ENCODE data around the gene WDR54.
"Not testable (repeated sequence)": the region's sequence is repeated elsewhere in the genome, so short reads cannot be mapped to it uniquely, and the experiment has no call there.

Gene WDR54

GRCh38 chr2:74461187-74462053 is 39.9 kb downstream of the WDR54 start:
- DNase-seq (ENCODE audit: low spot score) (no peak), ATAC-seq (ENCODE audit: low read depth) (no peak)

GRCh38 chr2:74462054-74462785 is 40.7 kb downstream of the WDR54 start:
- Histone ChIP-seq H3K4me3 (ENCODE audit: severe bottlenecking) (no peak overlapping the region), H3K36me3 (ENCODE audit: low read depth) (peaks cover 21% of the 10 kb centered on the region), H3K27me3 (ENCODE audit: insufficient read depth, poor library complexity, severe bottlenecking) (no peaks in the 10 kb centered on the region), H3K4me1 (ENCODE audit: insufficient read depth, poor library complexity, severe bottlenecking) (no peaks in the 10 kb centered on the region), H3K9me3 (ENCODE audit: severe bottlenecking) (no peaks in the 10 kb centered on the region), H3K27ac (ENCODE audit: poor library complexity, severe bottlenecking) (no peak overlapping the region)
- DNase-seq (ENCODE audit: low spot score), result no peak
- no peak for ATAC-seq (ENCODE audit: low read depth)
- TF ChIP-seq CTCF (IDR thresholded peaks at IDR 0.05; ENCODE audit: poor library complexity, severe bottlenecking), result no peak

More at GRCh38 chr2:74461187-74462053, 39.9 kb downstream of the WDR54 start:
- Histone ChIP-seq H3K27ac (ENCODE audit: poor library complexity, severe bottlenecking) (no peak overlapping the region), H3K4me3 (ENCODE audit: severe bottlenecking) (no peak overlapping the region), H3K36me3 (ENCODE audit: low read depth) (peaks cover 21% of the 10 kb centered on the region), H3K9me3 (ENCODE audit: severe bottlenecking) (no peaks in the 10 kb centered on the region), H3K4me1 (ENCODE audit: insufficient read depth, poor library complexity, severe bottlenecking) (peaks cover 5% of the 10 kb centered on the region), H3K27me3 (ENCODE audit: insufficient read depth, poor library complexity, severe bottlenecking) (no peaks in the 10 kb centered on the region)
- no peak for TF ChIP-seq CTCF (IDR thresholded peaks at IDR 0.05; ENCODE audit: poor library complexity, severe bottlenecking)

DNA sequence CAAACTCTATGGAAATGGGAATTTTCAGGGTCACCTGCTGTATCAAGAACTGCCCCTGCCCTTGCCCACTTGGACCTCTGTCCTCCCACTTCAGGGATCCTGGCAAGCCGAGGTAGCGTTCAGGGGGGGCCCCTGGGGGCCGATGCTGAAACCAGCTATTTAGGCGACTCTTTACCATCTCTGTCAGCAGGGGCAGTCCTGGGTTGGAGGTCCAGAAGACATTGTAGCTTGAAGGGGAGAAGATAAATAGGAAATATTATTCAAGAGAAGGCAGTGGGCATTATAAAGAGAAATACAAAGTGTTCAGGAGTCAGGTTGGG is 41.2 kb downstream of the WDR54 start:
- no peaks in the 10 kb centered on the region for H3K27me3 ChIP-seq (ENCODE audit: insufficient read depth, poor library complexity, severe bottlenecking)
- DNase-seq (ENCODE audit: low spot score) (no peak), ATAC-seq (ENCODE audit: low read depth) (no peak)
- TF ChIP-seq CTCF (IDR thresholded peaks at IDR 0.05; ENCODE audit: poor library complexity, severe bottlenecking), result no peak
- H3K36me3 ChIP-seq (ENCODE audit: low read depth), result peaks cover 21% of the 10 kb centered on the region
- H3K9me3 ChIP-seq (ENCODE audit: severe bottlenecking), result no peaks in the 10 kb centered on the region
- no peaks in the 10 kb centered on the region for H3K4me1 ChIP-seq (ENCODE audit: insufficient read depth, poor library complexity, severe bottlenecking)
- H3K4me3 ChIP-seq (ENCODE audit: severe bottlenecking), result no peak overlapping the region
- H3K27ac ChIP-seq (ENCODE audit: poor library complexity, severe bottlenecking), result no peak overlapping the region

DNA sequence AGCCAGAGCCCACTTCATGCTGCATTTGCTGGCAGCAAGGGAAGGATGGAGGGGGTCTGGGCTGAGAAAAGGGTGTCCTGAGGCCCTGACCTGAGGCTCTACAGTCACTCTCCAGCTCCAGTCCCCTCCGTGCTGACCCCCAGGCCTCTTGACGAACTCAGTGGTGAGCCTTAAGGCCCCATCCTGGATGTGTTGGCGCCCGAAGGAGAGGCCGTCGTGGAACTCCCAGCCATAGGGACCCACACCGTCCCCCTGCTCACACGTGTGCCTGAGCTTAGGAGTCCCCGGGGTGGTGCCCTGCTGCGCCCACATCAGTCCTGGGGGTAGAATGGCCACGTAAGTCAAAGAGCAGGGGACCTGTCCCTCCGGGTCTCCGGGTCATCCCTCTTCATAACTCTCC is 42.9 kb downstream of the WDR54 start:
- Histone ChIP-seq H3K4me3 (ENCODE audit: severe bottlenecking) (peak overlapping the region; percentile 71), H3K27ac (ENCODE audit: poor library complexity, severe bottlenecking) (peak overlapping the region; percentile 50), H3K9me3 (ENCODE audit: severe bottlenecking) (no peaks in the 10 kb centered on the region), H3K36me3 (ENCODE audit: low read depth) (peaks cover 21% of the 10 kb centered on the region), H3K27me3 (ENCODE audit: insufficient read depth, poor library complexity, severe bottlenecking) (no peaks in the 10 kb centered on the region), H3K4me1 (ENCODE audit: insufficient read depth, poor library complexity, severe bottlenecking) (no peaks in the 10 kb centered on the region)
- peak; percentile 13 for ATAC-seq (ENCODE audit: low read depth)
- DNase-seq (ENCODE audit: low spot score), result no peak
- no peak for TF ChIP-seq CTCF (IDR thresholded peaks at IDR 0.05; ENCODE audit: poor library complexity, severe bottlenecking)

DNA sequence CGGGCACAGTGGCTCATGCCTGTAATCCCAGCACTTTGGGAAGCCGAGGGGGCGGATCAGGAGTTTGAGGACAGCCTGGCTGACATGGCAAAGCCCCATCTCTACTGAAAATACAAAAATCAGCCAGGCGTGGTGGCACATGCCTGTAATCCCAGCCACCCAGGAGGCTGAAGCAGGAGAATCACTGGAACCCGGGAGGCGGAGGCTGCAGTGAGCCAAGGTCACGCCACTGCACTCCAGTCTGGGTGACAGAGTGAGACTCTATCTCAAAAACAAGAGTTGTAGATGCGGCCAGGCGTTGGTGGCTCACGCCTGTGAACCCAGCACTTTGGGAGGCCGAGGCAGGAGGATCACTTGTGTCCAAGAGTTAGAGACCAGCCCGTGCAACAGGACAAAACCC is 49.2 kb downstream of the WDR54 start:
- Histone ChIP-seq H3K36me3 (ENCODE audit: low read depth) (peaks cover 12% of the 10 kb centered on the region; the same call in 1 of the 2 replicates), H3K27ac (ENCODE audit: poor library complexity, severe bottlenecking) (peak overlapping the region; percentile 90)
- not testable (repeated sequence) for H3K4me1 ChIP-seq (ENCODE audit: insufficient read depth, poor library complexity, severe bottlenecking); ATAC-seq (ENCODE audit: low read depth); DNase-seq (ENCODE audit: low spot score); H3K9me3 ChIP-seq (ENCODE audit: severe bottlenecking); H3K4me3 ChIP-seq (ENCODE audit: severe bottlenecking); H3K27me3 ChIP-seq (ENCODE audit: insufficient read depth, poor library complexity, severe bottlenecking)

Data from RWPE2 (cell line).